NCI-H510A (cell line): ENCODE measurements around the gene LBR.
"Not testable (repeated sequence)": the region's sequence is repeated elsewhere in the genome, so short reads cannot be mapped to it uniquely, and the experiment has no call there.

Experiments
- DNase-seq: peaks from one replicate; lab custom pipeline; 2025; lab: John Stamatoyannopoulos, UW

The LBR gene

DNA sequence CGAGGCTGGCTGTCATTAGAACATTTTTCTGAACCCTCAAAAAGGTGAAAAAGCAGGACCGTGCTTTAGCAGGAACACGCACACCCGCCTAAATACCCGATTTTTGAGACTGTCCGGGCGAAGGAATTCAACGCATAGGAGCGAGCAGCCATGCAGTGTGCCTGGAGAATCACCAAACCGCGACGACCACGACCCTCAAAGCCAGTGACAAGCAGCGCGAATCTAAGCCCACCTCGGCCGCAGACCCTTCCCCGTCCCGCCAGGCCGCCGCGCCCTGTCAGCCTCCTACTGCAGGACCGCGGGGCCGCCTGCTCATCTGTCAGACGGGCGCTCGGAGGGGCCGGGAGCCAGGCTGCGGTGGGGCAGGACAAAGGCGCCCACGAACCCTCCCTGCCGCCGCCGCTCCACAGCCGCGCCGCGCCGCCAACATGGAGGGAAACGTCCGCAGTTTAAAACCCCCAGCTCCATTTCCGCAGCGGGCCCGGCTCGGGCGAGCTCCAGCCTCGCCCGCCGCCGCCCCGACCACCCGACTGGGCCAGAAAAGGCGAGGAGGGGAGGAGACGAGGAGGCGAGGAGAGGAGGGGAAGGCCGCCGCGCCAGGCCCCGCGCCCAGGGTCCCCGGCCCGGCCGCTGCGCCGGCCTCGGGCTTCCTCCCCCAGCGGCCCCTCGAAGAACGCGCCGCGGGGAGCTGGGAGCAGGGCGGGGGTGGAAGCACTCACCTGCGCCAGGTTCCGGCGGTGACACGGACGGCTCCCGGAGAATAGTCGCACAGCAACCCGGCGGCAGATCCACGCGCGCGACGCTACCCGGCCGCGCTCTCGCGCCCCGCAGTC, at the start of gene LBR:
Gene LBR (minus strand): TSS at position 804 of the 833 bp plus-strand sequence. CDS start 3,963 bp downstream, outside the sequence.
- no peak for DNase-seq

DNA sequence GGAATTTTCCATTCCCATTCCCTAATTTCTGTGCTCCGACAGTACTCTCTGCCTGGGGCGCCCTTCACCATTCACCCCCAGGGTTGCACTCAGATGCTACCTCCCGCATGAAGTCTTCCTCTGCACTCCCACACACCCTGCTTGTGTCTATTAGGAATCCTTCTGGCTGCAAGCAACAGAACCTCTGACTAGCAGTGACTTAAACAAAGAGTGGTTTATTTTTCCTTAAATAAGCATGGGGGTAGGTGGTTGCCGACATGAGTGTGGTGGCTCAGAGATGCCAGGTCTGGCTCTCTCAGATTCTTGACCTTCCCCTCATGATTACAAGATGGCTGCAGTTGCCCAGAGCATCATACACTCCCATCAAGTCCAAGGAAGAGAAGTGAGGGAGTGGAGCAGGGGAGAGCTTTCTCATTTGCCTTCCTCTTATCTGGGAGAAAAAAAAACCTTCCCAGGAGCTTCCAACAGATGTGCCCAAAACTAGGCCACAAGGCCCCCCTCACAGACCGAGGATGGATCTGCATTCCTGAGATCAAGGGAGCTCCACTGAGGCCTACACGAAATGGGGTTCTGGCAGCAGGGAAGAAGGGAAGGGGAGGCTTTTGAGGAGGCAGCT, 49.6 kb upstream of the LBR start:
- DNase-seq: no peak

DNA sequence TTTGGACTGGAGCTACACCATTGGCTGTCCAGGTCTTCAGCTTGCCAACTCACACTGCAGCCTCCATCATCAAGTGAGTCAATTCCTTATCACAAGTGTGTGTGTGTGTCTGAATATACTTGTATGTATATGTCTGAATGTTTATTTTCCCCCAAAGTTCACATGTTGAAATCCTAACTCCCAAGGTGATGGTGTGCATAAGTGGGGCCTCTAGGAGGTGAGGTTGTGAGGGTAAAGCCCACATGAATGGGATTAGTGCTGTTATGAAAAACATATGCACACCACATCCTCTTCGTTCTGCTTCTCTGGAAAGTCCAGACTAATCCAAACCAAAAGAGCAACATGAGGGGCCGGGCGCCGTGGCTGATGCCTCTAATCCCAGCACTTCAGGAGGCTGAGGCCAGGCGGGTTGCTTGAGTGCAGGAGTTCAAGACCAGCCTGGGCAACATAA, 48.7 kb upstream of the LBR start:
- no peak for DNase-seq

DNA sequence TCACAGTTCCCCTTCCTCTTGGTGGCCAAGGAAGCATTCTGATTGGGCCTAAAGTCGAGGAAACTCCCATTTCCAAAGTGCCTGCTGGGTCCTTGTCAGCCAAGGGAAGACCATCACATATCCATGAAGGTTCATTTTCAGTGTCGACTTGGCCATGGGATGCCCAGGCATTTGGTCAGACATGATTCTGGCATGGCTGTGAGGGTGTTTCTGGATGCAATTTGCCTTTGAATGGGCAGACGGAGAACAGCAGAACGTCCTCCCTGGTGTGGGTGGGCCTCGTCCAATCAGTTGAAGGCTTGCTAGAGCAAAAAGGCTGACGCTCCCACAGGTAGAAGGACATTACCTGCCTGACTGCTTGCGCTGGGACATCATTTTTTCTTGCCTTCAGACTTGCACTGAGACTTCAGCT, 48.3 kb upstream of the LBR start:
- DNase-seq: no peak

DNA sequence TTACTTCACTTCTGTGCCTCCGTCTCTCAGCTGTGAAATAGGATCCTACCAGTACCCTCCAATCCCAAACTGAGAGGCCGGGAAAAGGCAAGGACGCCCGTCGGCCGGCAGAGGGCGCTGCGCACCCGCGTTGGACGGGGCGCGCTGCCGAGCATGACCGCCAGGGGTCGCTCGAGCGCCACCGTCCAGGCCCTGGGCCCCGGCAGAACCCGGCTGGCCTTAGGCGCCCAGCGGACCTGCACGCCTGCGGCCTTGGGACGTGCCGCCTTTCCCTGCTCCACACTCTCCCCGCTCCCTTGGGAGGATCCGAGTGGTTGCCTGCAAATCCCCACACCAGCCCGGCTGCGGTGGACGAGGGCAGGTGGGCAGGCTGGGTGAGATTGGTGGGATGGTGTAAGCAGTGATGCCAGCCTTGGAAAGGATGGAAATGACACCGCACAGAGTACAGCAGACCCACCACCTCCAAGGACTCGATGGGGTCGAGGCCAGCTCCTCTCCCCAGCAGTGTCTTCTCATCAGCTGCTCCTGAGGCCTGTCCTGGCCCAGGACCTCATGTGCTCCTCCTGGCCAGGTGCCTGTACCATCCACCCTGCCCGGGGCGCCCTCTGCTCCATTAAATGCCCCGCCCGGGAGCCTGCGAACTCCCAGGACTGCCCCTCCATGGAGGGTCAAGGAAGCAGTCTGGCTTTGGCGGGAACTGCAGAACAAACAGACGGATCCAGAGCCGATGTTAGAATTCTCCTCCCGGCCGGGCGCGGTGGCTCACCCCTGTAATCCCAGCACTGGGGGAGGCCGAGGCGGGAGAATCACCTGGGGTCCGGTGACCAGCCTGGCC, 47.4 kb upstream of the LBR start:
- no peak for DNase-seq

DNA sequence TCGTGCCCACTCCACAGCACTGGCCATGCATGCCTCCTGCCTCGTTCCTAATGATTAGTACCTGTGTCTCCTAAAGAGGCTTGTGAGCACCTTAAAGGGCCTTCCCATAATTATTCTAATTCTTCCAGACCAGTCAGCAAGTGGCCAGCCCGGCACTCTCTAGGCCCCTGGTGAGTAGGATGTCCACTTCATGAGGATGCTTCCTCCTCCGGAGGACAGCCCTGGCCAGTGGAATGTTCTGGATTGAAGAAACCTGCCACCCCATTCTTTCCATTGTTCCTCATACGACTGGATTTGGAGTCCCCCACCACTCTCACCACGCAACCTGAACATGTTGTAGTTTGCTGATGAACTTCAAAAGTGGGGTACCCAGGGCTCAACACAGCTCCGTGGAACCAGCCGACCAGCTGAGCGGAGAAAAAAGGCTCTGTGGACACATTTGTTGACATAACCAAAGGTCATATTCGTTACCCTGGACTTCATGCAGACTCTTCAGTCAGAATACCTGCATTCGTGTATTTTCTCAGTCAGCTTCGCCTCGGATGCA, 46.7 kb upstream of the LBR start:
- DNase-seq: no peak

DNA sequence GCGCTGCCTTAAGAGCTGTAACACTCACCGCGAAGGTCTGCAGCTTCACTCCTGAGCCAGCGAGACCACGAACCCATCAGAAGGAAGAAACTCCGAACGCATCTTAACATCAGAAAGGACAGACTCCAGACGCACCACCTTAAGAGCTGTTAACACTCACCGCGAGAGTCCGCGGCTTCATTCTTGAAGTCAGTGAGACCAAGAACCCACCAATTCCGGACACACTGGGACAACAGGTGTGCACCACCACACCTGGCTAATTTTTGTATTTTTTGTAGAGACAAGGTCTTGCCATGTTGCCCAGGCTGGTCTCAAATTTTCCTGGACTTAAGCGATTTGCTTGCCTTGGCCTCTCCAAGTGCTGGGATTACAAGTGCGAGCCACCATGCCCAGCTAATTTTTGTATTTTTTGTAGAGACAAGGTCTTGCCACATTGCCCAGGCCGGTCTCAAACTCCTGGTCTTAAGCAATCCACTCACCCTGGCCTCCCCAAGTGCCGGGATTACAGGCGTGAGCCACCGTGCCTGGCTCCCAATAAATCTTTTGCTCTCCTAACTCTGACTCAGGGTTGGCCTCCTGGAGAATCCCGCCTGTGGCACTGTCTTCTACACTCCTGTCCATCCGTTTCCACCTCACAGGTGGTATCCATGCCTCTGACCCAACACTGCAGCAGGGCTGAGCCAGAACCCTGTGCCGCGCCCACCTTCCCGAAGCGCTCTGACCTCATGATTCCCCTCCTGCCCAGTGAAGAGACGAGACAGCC, 46.0 kb upstream of the LBR start:
- DNase-seq: not testable (repeated sequence)

DNA sequence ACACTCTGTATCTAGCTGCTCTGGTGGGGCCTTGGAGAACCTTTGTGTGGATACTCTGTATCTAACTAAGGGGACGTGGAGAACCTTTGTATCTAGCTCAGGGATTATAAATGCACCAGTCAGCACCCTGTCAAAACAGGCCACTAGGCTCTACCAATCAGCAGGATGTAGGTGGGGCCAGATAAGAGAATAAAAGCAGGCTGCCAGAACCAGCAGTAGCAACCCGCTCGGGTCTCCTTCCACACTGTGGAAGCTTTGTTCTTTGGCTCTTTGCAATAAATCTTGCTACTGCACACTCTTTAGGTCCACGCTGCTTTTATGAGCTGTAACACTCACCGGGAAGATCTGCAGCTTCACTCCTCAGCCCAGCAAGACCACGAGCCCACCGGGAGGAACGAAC, 45.4 kb upstream of the LBR start:
- not testable (repeated sequence) for DNase-seq

DNA sequence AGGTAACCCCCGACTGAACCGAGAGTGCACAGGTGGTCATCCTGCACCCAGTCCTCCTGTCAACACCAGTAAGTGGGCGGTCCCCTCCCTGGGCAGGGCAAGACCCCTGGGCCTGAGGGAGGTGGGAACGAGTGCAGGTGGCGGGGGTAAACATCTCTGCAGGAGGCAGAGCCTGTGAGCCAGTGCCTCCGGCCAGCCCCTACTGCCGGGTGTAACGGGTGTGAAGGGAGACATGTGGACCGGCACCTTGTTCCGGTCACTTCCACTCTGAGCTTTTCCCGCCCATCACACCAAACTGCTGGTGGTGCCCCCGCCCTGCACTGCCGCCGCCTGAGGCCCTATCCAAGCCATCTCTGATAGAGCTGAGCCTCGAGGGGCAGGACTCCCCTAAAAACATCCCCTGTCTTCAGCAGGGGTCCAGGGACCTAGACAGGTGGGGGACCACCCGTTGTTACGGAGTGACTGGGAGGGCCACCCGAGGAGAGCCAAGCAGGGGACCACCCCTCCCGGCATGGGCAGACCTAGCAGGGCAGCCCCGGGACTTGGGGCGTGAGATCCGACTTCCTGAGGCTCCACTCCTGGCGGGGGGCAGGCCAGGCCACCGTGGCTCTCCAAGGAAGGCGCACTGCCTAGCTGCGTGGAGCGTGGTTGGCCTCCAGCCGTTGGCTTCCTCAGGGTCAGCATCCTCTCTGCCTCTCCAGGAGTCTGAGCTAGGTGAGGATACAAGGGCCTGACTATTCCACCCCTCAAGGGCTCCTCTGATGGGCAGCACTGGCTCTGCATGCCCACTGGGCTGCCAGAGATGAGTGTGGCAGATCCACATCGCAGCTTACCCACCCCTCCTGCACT, 43.8 kb upstream of the LBR start:
- no peak for DNase-seq

DNA sequence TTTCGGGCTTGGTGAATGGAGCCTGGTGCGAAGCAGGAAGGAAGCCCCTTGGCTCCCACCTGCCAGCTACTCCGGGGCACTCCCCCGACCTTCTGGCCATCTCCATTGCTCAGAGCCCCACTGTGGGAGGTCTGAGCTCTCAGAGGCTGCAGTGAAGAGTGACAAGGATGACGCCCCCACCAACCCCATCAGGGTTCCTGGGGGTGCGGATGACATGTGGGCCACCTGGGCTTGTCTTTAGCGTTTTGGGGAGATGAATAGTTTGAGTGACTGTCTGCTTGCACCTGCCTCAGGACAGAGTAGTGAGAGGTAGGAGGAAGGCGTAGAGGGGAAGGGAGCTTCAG, 43.2 kb upstream of the LBR start:
- DNase-seq: no peak

DNA sequence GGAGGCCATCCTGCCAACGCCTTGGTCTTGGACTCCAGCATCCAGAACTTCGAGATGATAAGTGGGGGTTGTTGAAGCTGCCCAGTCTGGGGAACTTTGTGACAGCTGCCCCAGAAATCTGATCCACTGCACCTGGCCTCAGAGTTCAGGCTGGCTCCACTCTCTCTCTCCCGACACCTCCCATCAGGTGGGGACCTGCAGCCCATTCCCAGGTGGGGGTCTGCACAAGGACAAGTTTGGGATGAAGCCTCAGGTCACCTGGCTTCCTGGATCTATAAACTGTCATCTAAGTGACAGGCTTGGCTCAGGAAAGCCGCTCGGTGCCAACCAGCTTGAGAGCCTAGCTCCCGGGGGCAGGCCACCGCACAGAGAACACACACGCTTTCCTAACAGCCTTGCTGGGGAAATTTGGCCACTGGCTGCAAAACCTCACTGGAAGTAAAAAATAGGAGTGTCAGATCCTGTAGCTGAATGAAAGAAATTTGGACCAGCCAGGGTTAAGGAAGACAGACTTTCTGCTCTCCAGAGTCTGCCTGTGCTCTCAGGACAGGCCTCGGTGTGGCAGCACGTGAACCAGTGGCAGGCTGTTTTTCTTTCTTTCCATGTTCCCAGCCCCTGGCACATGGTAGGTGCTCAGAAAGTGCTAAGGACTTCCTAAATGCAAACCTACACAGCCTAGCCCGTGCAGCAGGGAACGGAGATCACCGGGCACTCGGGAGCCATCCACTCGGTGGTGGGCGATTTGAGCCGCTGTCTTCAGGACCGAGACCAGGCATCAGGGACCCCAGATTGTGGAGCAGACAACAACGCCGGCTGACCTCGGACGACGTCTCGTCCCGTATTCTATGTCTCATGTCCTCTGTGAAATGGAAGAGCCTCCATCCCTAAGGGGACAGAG, 42.6 kb upstream of the LBR start:
- DNase-seq: no peak

DNA sequence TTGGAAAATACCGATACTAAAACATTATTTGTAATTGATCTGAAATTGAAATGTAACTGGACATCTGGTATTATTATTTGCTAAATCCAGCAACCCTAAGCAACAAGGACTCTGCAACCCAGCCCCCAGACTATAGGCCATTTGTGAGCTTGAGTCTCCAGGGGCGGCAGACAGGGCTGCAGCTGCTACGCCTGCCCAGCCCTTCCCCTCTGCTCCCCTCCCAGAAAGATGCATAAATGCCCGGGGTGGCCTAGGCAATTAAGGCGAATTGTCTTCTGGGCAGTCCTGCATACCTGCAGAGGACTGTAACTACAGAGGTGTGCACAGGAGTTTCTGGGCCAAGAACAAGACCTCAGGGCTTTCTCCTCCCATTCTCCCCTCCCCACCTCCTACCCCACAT, 41.2 kb upstream of the LBR start:
- DNase-seq: no peak

DNA sequence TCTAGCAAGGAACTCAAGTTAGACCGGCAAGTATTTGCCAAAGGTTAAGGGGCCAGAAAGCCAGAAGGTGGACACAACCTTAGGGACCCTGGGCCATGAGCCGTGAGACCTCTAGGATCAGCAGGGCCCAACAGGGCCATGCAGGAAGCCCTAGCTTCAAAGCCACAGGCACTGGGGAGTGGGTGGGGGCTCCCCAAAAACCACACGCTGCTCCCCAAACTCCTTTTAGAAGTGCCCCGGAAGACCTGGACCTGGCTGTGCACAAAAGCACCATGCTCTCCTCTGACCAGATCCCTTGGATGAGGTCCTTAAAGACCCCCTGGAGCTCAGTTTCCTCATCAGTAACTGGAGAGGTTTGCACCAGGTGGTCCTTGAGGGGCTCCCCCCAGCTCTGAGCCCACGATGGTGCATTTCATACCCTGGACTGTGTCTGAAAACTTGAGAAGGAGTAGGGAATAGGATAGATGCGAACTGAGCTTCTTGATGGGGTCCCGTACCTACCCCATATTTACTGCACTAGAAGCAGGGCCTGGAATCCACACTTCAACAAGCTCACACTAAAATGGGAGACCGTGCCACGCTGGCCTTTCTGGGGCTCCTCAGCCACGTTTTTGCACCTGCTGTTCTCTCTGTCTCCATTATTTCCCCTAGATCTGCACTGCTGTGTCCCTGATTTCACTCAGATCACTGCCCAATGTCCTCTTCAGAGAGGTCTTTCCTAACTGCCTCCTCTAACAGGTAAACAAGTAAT, 40.6 kb upstream of the LBR start:
- DNase-seq: no peak

DNA sequence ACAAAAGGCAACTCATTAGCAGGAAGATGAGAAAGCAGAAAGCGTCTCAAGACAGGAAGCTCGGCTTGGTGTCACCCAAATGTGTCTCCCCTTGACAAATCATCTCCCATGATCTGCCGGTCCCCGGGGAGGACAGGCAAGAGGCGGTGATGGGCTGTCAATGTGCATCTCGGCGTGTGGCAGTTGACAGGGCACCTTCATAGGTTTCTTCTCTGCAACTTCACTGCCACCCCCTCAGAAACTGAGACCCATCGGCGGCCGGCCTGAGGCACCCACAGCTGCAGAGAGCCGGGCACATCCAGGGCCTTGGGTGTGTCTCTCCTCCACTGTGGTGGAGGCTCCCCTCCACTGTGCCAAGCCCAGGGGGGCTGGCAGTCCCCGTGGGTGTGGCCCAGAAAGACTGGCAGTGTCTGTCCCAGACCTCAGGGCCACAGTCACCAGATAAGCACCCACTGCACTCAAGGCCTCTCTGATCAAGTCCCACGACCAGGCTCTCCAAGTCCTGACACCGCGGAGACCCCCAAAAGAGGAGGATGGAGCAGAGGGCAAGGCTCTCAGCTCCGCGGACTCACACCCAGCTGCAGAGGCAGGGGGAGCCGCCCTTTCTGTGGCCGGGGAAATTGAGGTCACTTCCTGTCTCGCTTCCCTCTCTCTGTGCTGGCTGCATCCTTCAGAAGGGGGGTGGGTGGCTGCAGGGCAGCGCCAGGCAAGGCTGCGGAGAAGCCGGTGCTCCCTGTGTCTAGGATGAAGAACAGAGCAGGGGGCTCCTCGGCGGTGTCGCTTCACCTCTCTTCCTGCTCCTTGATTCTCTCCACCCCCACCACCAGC, 39.6 kb upstream of the LBR start:
- no peak for DNase-seq

DNA sequence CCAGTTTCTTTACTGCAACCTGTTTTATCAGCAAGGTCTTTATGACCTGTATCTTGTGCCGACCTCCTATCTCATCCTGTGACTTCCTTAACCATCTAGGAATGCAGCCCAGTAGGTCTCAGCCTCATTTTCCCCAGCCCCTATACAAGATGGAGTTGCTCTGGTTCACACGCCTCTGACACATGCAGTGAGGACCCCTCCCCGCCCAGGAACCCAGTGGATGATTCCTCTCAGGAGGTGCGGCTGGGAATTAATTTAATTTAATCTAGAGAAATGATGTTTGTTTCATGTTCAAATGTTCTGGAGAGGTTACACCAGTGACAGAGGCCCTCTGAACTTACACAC, 39.0 kb upstream of the LBR start:
- DNase-seq: no peak

DNA sequence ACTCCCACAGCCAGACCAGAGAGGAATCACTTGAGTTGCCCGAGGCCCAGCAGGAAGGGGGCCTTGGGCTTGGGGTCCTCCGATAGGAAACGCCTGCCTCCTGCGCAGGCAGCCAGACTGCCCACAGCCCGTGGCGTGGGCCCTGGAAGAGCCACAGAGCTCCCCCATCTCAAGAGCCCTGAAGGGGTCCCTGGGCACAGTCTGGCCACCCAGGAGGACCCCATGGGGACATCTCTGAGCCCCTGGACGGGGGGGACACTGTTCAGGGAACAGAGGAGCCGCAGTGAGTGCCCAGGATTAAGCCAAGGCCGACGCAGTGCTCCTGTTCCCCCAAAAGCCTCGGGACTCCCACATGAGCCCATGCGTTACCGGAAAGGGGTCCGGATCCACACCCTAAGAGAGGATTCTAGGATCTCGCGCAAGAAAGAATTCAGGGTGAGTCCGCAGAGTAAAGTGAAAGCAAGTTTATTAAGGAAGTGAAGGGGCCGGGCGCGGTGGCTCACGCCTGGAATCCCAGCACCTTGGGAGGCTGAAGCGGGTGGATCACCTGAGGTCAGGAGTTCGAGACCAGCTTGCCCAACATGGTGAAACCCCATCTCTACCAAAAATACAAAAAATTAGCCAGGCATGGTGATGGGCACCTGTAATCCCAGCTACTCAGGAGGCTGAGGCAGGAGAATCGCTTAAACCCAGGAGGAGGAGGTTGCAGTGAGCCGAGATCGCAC, 38.1 kb upstream of the LBR start:
- DNase-seq: no peak
